Brain microvascular endothelial cell (primary cell): ENCODE results near the gene FOXS1.

ENCODE experiments used
- DNase-seq: peaks from one replicate; pipeline ENCODE4 v3.0.0-alpha.2; 2020
- H3K27ac ChIP-seq: fragments of 250-450 bp; sonication (Bioruptor Pico); 2 replicates; pipeline ENCODE4 v1.5.1; 2020; ENCODE audit warnings: mild to moderate bottlenecking, moderate library complexity
- H3K27me3 ChIP-seq: fragments of 250-450 bp; sonication (Bioruptor Pico); replicated peaks from 2 replicates; pipeline ENCODE4 v1.5.1; 2020; ENCODE audit warnings: mild to moderate bottlenecking
- H3K36me3 ChIP-seq: fragments of 250-450 bp; sonication (Bioruptor Pico); replicated peaks from 2 replicates; pipeline ENCODE4 v1.5.1; 2020; ENCODE audit warnings: mild to moderate bottlenecking
- H3K4me3 ChIP-seq: 2 replicates; pipeline ENCODE4 v1.5.1; 2011; ENCODE audit warnings: low read depth, mild to moderate bottlenecking, control low read depth, low read length, moderate library complexity
- CTCF ChIP-seq: IDR thresholded peaks from 2 replicates; pipeline ENCODE4 v1.5.1; 2011; ENCODE audit warnings: low read depth, mild to moderate bottlenecking, moderate library complexity, low read length, control low read depth, inconsistent platforms; ENCODE audit errors: missing control alignments
- in situ Hi-C: cut with HindIII; loops from 2 replicates; pipeline ENCODE4 v1.10.0; 2017; ENCODE audit warnings: low sequenced_read_pairs, low pct_ligation_motif_present

The FOXS1 gene

GRCh38 chr20:31809661-31810060 lies 35.7 kb downstream of the FOXS1 start:
- peak; percentile 72 for DNase-seq
- Histone ChIP-seq H3K36me3 (no peaks in the 10 kb centered on the region), H3K27ac (peak overlapping the region; percentile 92), H3K4me3 (no peak overlapping the region), H3K27me3 (no peaks in the 10 kb centered on the region)
- TF ChIP-seq CTCF: no peak
- in situ Hi-C loops: no loop called here

- TF ChIP-seq CTCF: no peak
- no peak overlapping the region for H3K4me3 ChIP-seq
- in situ Hi-C loops: no loop called here
Observed at GRCh38 chr20:31808481-31808880, 36.9 kb downstream of the FOXS1 start.

GRCh38 chr20:31806564-31807355 lies 38.6 kb downstream of the FOXS1 start:
- Histone ChIP-seq H3K27ac (no peak overlapping the region), H3K4me3 (no peak overlapping the region), H3K36me3 (peaks cover 3% of the 10 kb centered on the region), H3K27me3 (no peaks in the 10 kb centered on the region)
- no peak for TF ChIP-seq CTCF
- in situ Hi-C loops: no loop called here
- DNase-seq: no peak

More at GRCh38 chr20:31808481-31808880, 36.9 kb downstream of the FOXS1 start:
- peak overlapping the region; percentile 92 for H3K27ac ChIP-seq
- H3K36me3 ChIP-seq: no peaks in the 10 kb centered on the region
- no peaks in the 10 kb centered on the region for H3K27me3 ChIP-seq
- peak; percentile 12 for DNase-seq

- TF ChIP-seq CTCF: no peak
- H3K27me3 ChIP-seq: no peaks in the 10 kb centered on the region
- no peak overlapping the region for H3K27ac ChIP-seq
- peaks cover 5% of the 10 kb centered on the region for H3K36me3 ChIP-seq
- in situ Hi-C loops: no loop called here
- DNase-seq: no peak
- H3K4me3 ChIP-seq: no peak overlapping the region
Observed at GRCh38 chr20:31803552-31804291, 41.7 kb downstream of the FOXS1 start.

- in situ Hi-C loops: no loop called here
- no peak for TF ChIP-seq CTCF
- DNase-seq: no peak
- peaks cover 15% of the 10 kb centered on the region for H3K36me3 ChIP-seq
- H3K27me3 ChIP-seq: no peaks in the 10 kb centered on the region
- H3K27ac ChIP-seq: no peak overlapping the region
- no peak overlapping the region for H3K4me3 ChIP-seq
Observed at GRCh38 chr20:31801508-31801907, 43.9 kb downstream of the FOXS1 start.
